Right lobe of liver (tissue), 6 donors: ENCODE results near the gene CRIM1. TPM values are rescaled to one million over a fixed set of nuclear protein-coding genes. Genes with fewer than 3 reads are reported as not detected.

Source experiments
- ATAC-seq, 4 donors: fragments of 200-7000 bp; cut with Tn5 transposase; one replicate each; pipeline ENCODE4 v1.9.1; 2020; ENCODE audit warnings: mild to moderate bottlenecking in 4 of 4, moderate library complexity in 4 of 4
- DNase-seq, 3 donors: peaks; one replicate each; pipeline ENCODE4 v3.0.0-alpha.2; 2020
- H3K27ac ChIP-seq, 3 donors: fragments of 200-600 bp; one replicate each; pipeline ENCODE4 v1.8.0; 2022
- H3K27me3 ChIP-seq, 2 donors: fragments of 200-600 bp; one replicate each; pipeline ENCODE4 v1.8.0; 2022
- H3K36me3 ChIP-seq, 4 donors: fragments of 200-600 bp; sonication (generic) in 1 of 4; one replicate each; pipeline versions ENCODE4 v1.5.1 to v1.8.0; 2017 to 2022; ENCODE audit warnings: control low read depth in 1 of 4
- H3K4me1 ChIP-seq, 4 donors: fragments of 200-600 bp; sonication (generic) in 1 of 4; one replicate each; pipeline versions ENCODE4 v1.5.1 to v1.8.0; 2017 to 2022; ENCODE audit warnings: control low read depth in 1 of 4
- H3K4me3 ChIP-seq, 3 donors: fragments of 200-600 bp; one replicate each; pipeline ENCODE4 v1.8.0; 2022
- H3K9me3 ChIP-seq, 4 donors: fragments of 200-600 bp; sonication (generic) in 1 of 4; one replicate each; pipeline versions ENCODE4 v1.5.1 to v1.8.0; 2017 to 2022; ENCODE audit warnings: control low read depth in 1 of 4
- CTCF ChIP-seq, 4 donors: fragments of 200-600 bp in 3 of 4; fragments of 450-650 bp in 1 of 4; IDR thresholded peaks; one replicate each; pipeline versions ENCODE4 v1.5.1 to v1.8.0; 2016 to 2022; ENCODE audit warnings: antibody characterized with exemption in 4 of 4, mild to moderate bottlenecking in 2 of 4
- POLR2A ChIP-seq: fragments of 450-650 bp; IDR thresholded peaks from one replicate; pipeline ENCODE4 v1.6.1; 2017; ENCODE audit warnings: antibody characterized with exemption, mild to moderate bottlenecking
- WGBS: methylation state at CpG from one replicate; pipeline ENCODE4 v1.1.6; 2018; ENCODE audit warnings: low coverage, low lambda C conversion rate; ENCODE audit not compliant: insufficient coverage; ENCODE audit errors: missing lambda C conversion rate; 5-methylcytosine and 5-hydroxymethylcytosine counted together
- intact Hi-C, 2 donors: fragments of 100-400 bp; cut with DNase I; formaldehyde crosslinking; loops; one replicate each; pipeline versions ENCODE4 v1.11.2 to v1.14.1; 2022
- total RNA-seq, 6 experiments: library from RNA; depleted of rRNA in 2 of 6; stranded (reverse); fragments of >200 nt in 2 of 6; fragmentation: NEBNext Ultra II Directional in 3 of 6; extraction: Animal tissue kit (Norgen Biotek cat#: 25700) in 3 of 6; gene quantifications; one replicate each; pipeline versions ENCODE4 v1.1.0 to v1.2.4, GENCODE V29; 2016 to 2023
- donor health status: DM: no; HTN: yes; CAD: no.
- donor health status: DM: no; HTN: no; CAD: no.
- donor health status: DM: no; HTN: no; CAD: no.
- donor health status: DM: no; HTN: yes; CAD: no.
- donor health status: DM: no; HTN: yes; CAD: no.

Gene CRIM1
- total RNA-seq, 6 experiments from 2014 or later = 4.2 to 30.5 (median 16.7) TPM

- Histone ChIP-seq H3K36me3 (no peaks in the 10 kb centered on the region), H3K27me3 (no peaks in the 10 kb centered on the region), H3K9me3 (no peaks in the 10 kb centered on the region), H3K27ac (no peak overlapping the region), H3K4me3 (no peak overlapping the region), H3K4me1 (no peaks in the 10 kb centered on the region)
- ATAC-seq (no peak), DNase-seq (no peak)
- WGBS = 24% methylated on average over 3 of the region's 3 CpGs
- intact Hi-C loops = no loop called here
- no peak for TF ChIP-seq POLR2A
- TF ChIP-seq CTCF (IDR thresholded peaks at IDR 0.05) = no peak
Observed at GRCh38 chr2:36338124-36338826, 17.3 kb upstream of the CRIM1 start.

GRCh38 chr2:36338827-36339145 lies 16.8 kb upstream of the CRIM1 start:
- no peaks in the 10 kb centered on the region for H3K4me1 ChIP-seq
- no peaks in the 10 kb centered on the region for H3K27me3 ChIP-seq
- ATAC-seq (no peak), DNase-seq (no peak)
- no peak overlapping the region for H3K4me3 ChIP-seq
- H3K27ac ChIP-seq = no peak overlapping the region
- no peaks in the 10 kb centered on the region for H3K36me3 ChIP-seq
- WGBS = 28% methylated on average over 1 of the region's 1 CpG
- intact Hi-C loops = no loop called here
- H3K9me3 ChIP-seq = no peaks in the 10 kb centered on the region
- TF ChIP-seq POLR2A (no peak), CTCF (IDR thresholded peaks at IDR 0.05) (no peak)

DNA sequence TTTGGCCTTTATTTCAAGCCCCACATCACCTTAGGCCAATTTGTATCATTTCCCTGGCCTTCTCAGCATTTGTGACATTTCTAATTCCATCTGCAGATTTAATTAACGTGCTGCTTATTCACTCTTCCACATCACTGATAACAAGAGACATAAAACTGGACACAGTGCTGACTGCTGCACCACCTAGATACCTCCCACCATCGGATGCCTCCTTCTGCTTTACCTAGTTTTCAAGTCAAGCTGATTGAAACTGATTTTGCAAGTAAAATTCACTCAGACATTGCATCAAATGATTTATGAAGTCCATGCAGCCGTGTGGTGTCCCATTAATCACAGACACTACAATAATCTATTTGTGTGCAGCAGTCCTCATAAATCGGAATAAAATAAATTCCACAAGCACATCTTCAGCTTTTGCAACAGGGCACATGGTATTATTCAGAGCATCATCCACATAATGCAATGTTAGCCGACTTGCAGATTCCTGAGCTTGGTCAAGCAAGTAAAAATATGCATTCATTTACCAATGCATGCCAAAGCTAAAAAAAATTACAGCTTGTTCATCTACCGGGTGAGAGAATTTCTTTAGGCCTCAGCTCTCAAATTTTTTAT lies 15.9 kb upstream of the CRIM1 start:
- DNase-seq (no peak), ATAC-seq (no peak)
- Histone ChIP-seq H3K27ac (no peak overlapping the region), H3K4me1 (no peaks in the 10 kb centered on the region), H3K36me3 (no peaks in the 10 kb centered on the region), H3K9me3 (no peaks in the 10 kb centered on the region), H3K27me3 (no peaks in the 10 kb centered on the region), H3K4me3 (no peak overlapping the region)
- intact Hi-C loops = loop anchor here in 1 of 2 donors (10.0 kb wide), 1 partner anchor 325 kb away; no protein-coding TSS in a partner anchor
- WGBS = 63% methylated on average over 6 of the region's 6 CpGs
- TF ChIP-seq POLR2A = no peak
- no peak for TF ChIP-seq CTCF (IDR thresholded peaks at IDR 0.05)

DNA sequence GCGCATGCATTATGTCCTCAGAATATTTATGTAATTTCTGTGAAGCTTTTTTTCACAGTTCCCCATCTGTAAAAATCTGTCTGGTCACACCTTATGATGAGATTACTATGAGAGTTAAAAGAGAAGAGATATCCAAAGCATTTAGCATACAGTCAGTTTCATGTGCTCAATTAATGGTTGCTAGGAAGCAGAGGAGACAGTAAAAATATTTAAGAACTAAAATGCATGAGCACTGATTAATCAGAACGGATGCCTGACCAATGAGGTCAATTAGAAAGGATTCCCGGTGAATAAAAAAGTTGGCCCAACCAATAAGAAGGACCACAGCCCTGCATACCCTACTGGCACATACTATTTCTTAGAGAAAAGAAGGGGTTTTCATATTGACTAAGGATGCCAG lies 12.0 kb upstream of the CRIM1 start:
- no peaks in the 10 kb centered on the region for H3K4me1 ChIP-seq
- H3K4me3 ChIP-seq = no peak overlapping the region
- no peaks in the 10 kb centered on the region for H3K9me3 ChIP-seq
- 75% methylated on average over 3 of the region's 3 CpGs for WGBS
- H3K27ac ChIP-seq = no peak overlapping the region
- DNase-seq = no peak
- H3K36me3 ChIP-seq = no peaks in the 10 kb centered on the region
- TF ChIP-seq POLR2A (no peak), CTCF (IDR thresholded peaks at IDR 0.05) (no peak)
- intact Hi-C loops = loop anchor here in 1 of 2 donors (10.0 kb wide), 1 partner anchor 321 kb away; no protein-coding TSS in a partner anchor
- H3K27me3 ChIP-seq = no peaks in the 10 kb centered on the region
- ATAC-seq = no peak
